PC-9 (cell line): ENCODE results near the gene RTP5. TPM values are rescaled to one million over a fixed set of nuclear protein-coding genes. Genes with fewer than 3 reads are reported as not detected.

ENCODE experiments used
- BruUV-seq: library from RNA; stranded (reverse); fragments of 400-500 nt; replicated peaks from 2 replicates; lab custom pipeline; 2021; lab: Mats Ljungman, UMichigan
- CTCF ChIA-PET: fragments of 300-600 bp; sonication (Branson Sonifier 250); formaldehyde crosslinking; loops from one replicate; lab custom pipeline; 2022; ENCODE audit warnings: antibody characterized with exemption; lab: Charles Lee
- POLR2A ChIA-PET: fragments of 300-600 bp; sonication (Branson Sonifier 250); formaldehyde crosslinking; loops from one replicate; lab custom pipeline; 2022; ENCODE audit warnings: antibody characterized with exemption; ENCODE audit not compliant: unreplicated experiment; lab: Charles Lee
- DNase-seq, 2 experiments: peaks; one replicate each; pipeline versions ENCODE4 v3.0.0 to v3.0.0-alpha.2; 2015 to 2022; ENCODE audit warnings: mixed read lengths in 1 of 2
- H2AFZ ChIP-seq: fragments of 200-600 bp; sonication (generic); 2 replicates; pipeline ENCODE4 v1.8.1; 2017; ENCODE audit warnings: antibody characterized with exemption
- H3F3A ChIP-seq: fragments of 200-600 bp; sonication (generic); 2 replicates; pipeline ENCODE4 v1.8.1; 2017; ENCODE audit warnings: antibody characterized with exemption, mild to moderate bottlenecking, low read depth; ENCODE audit not compliant: insufficient read depth
- H3K27ac ChIP-seq: fragments of 200-600 bp; sonication (generic); 2 replicates; pipeline ENCODE4 v1.6.1; 2016; ENCODE audit warnings: mixed run types
- H3K27me3 ChIP-seq: fragments of 200-600 bp; sonication (generic); 2 replicates; pipeline ENCODE4 v1.6.1; 2016; ENCODE audit warnings: low read depth, mixed run types; ENCODE audit not compliant: insufficient read depth
- H3K36me3 ChIP-seq: fragments of 200-600 bp; sonication (generic); 2 replicates; pipeline ENCODE4 v1.6.1; 2016; ENCODE audit warnings: low read depth, mixed run types
- H3K4me1 ChIP-seq: fragments of 200-600 bp; sonication (generic); replicated peaks from 2 replicates; pipeline ENCODE4 v1.6.1; 2016; ENCODE audit warnings: mixed run types; ENCODE audit not compliant: insufficient read depth
- H3K4me2 ChIP-seq: fragments of 200-600 bp; sonication (generic); 2 replicates; pipeline ENCODE4 v1.6.1; 2017; ENCODE audit warnings: mixed run types
- H3K4me3 ChIP-seq: fragments of 200-600 bp; sonication (generic); 2 replicates; pipeline ENCODE4 v1.6.1; 2016; ENCODE audit warnings: mixed run types
- H3K79me2 ChIP-seq: fragments of 200-600 bp; sonication (generic); 2 replicates; pipeline ENCODE4 v1.6.1; 2017; ENCODE audit warnings: low read depth, mixed run types
- H3K9me2 ChIP-seq: fragments of 200-600 bp; sonication (generic); 2 replicates; pipeline ENCODE4 v1.8.1; 2017; ENCODE audit warnings: mild to moderate bottlenecking; ENCODE audit not compliant: insufficient read depth
- H3K9me3 ChIP-seq: fragments of 200-600 bp; sonication (generic); 2 replicates; pipeline ENCODE4 v1.8.1; 2016; ENCODE audit warnings: low read depth; ENCODE audit not compliant: insufficient read depth
- H4K20me1 ChIP-seq: fragments of 200-600 bp; sonication (generic); 2 replicates; pipeline ENCODE4 v1.8.1; 2017; ENCODE audit not compliant: insufficient read depth
- CTCF ChIP-seq: fragments of 200-600 bp; sonication (generic); conservative IDR thresholded peaks from 2 replicates; pipeline ENCODE4 v1.6.1; 2017; ENCODE audit warnings: mixed run types, antibody characterized with exemption, mild to moderate bottlenecking, moderate library complexity
- EZH2 ChIP-seq: fragments of 200-600 bp; sonication (generic); IDR thresholded peaks from 2 replicates; pipeline ENCODE4 v1.8.0; 2017; ENCODE audit warnings: antibody characterized with exemption, low read depth
- intact Hi-C: fragments of 100-400 bp; cut with micrococcal nuclease; formaldehyde crosslinking; loops from one replicate; pipeline ENCODE4 v1.10.0; 2022; ENCODE audit not compliant: unreplicated experiment
- total RNA-seq: library from RNA; stranded (reverse); gene quantifications from 2 replicates; pipeline ENCODE4 v1.2.3, GENCODE V29; 2021

RTP5 gene
- total RNA-seq, 1 experiment from 2014 or later = not detected

GRCh38 chr2:241894056-241894641 is 24.6 kb downstream of the RTP5 start:
- BruUV-seq = no TSS peak
- Histone ChIP-seq H2AFZ (no peak overlapping the region), H3K9me3 (no peaks in the 10 kb centered on the region), H4K20me1 (no peaks in the 10 kb centered on the region), H3K27ac (no peak overlapping the region), H3K9me2 (no peaks in the 10 kb centered on the region), H3K79me2 (no peaks in the 10 kb centered on the region), H3K27me3 (peaks cover 43% of the 10 kb centered on the region), H3K4me2 (no peak overlapping the region), H3F3A (0 out of 2 replicates have a peak, but pooled peaks cover 6% of the 10 kb centered on the region), H3K36me3 (no peaks in the 10 kb centered on the region), H3K4me3 (no peak overlapping the region), H3K4me1 (peaks cover 16% of the 10 kb centered on the region; the same call in 1 of the 2 replicates)
- intact Hi-C loops = no loop called here
- ChIA-PET CTCF (interaction anchor here (0.6 kb wide), 3 partner anchors 12 to 170 kb away, joined by 3 to 20 read pairs (median 3); no protein-coding TSS in a partner anchor), POLR2A (no interaction called here)
- no peak for DNase-seq
- TF ChIP-seq EZH2 = no peak
- TF ChIP-seq CTCF = no peak

- CTCF ChIA-PET = interaction anchor here (0.6 kb wide), 2 partner anchors 11 to 84 kb away, joined by 3 to 20 read pairs; no protein-coding TSS in a partner anchor
These were observed 25.3 kb downstream of the RTP5 start for GRCh38 chr2:241894681-241895426.

More at GRCh38 chr2:241894681-241895426, 25.3 kb downstream of the RTP5 start:
- Histone ChIP-seq H3K27me3 (peaks cover 49% of the 10 kb centered on the region), H3K4me1 (peaks cover 16% of the 10 kb centered on the region; the same call in 1 of the 2 replicates), H3K79me2 (no peaks in the 10 kb centered on the region), H3K9me3 (no peaks in the 10 kb centered on the region), H3K36me3 (no peaks in the 10 kb centered on the region), H3K4me3 (no peak overlapping the region), H4K20me1 (no peaks in the 10 kb centered on the region), H3K27ac (no peak overlapping the region), H3F3A (0 out of 2 replicates have a peak, but pooled peaks cover 6% of the 10 kb centered on the region), H2AFZ (no peak overlapping the region), H3K4me2 (no peak overlapping the region), H3K9me2 (no peaks in the 10 kb centered on the region)
- TF ChIP-seq CTCF (no peak), EZH2 (no peak)
- POLR2A ChIA-PET = interaction anchor here (0.6 kb wide), 1 partner anchor 451 kb away, joined by 3 read pairs; no protein-coding TSS in a partner anchor
- no TSS peak for BruUV-seq
- intact Hi-C loops = no loop called here
- DNase-seq = no peak
